ENCODE results near the gene UBL3.

Gene UBL3

DNA sequence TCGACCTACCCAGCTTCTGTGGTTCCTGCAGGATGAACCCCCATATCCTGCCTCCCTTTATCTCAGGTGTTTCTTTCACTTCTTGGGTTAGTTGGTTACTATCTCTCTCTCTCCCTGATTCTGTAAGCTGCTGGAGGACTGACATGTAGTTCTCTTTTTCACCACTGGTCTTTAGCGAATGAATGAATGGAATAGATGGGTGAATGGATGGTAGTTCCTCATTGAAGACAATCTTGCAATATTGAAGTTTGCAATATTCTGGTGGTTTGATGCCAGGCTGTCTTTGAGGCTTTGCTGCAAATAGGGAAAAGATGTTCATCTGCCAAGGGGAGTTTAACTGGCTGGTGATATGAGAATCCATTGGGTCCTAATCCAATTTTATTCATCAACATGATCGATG lies 120.2 kb downstream of the UBL3 start:
- Histone ChIP-seq H3K4me1 (ENCODE audit: control insufficient read depth, low read depth, low read length) (no peaks in the 10 kb centered on the region), H4K5ac (ENCODE audit: low read length) (no peak overlapping the region), H2BK5ac (ENCODE audit: low read length) (no peak overlapping the region), H3K56ac (ENCODE audit: low read length) (no peak overlapping the region), H3K27me3 (ENCODE audit: insufficient read depth, low read length, poor library complexity) (no peaks in the 10 kb centered on the region), H3K79me1 (ENCODE audit: low read length) (no peaks in the 10 kb centered on the region), H3K36me3 (ENCODE audit: control insufficient read depth, insufficient read depth, low read length) (no peaks in the 10 kb centered on the region), H3K4ac (ENCODE audit: low read depth, low read length) (no peak overlapping the region), H3K27ac (ENCODE audit: low read depth, low read length) (no peak overlapping the region), H3K4me2 (ENCODE audit: low read length) (no peak overlapping the region), H3K4me3 (ENCODE audit: low read length) (no peak overlapping the region), H2BK15ac (replicated peaks; ENCODE audit: low read depth) (no peak overlapping the region), H3K18ac (ENCODE audit: low read length) (no peak overlapping the region), H3K9ac (ENCODE audit: low read length) (no peak overlapping the region), H2AK5ac (ENCODE audit: low read length) (no peak overlapping the region), H2BK120ac (ENCODE audit: low read depth, low read length) (no peak overlapping the region), H3K79me2 (ENCODE audit: control insufficient read depth, insufficient read depth, low read length) (no peaks in the 10 kb centered on the region), H4K8ac (ENCODE audit: low read depth, low read length) (no peak overlapping the region), H3K23ac (ENCODE audit: low read length) (no peak overlapping the region)
- DNase-seq, result no peak
- no CpG with 5 or more reads among the region's 3 CpGs for WGBS (ENCODE audit: extremely low coverage, insufficient coverage, low lambda C conversion rate)

DNA sequence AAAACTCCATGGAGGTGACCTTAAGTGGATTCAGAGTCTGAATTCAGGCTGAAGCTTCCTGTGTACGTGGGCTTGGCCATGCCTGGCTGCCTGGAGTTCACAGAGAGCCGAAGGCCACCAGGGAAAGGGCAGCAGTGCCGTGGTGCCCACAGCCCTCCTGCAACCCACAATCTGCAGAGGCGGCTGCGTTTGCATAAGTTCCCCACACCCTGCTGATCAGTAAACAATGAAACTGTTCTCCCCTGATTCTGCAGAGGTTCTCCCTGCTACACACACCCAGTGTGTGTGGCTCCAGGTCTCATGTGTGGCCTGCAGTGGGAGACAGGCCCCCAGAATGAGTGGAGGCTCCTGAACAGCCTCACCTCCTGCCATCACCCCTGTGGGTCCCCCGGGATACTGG lies 128.0 kb downstream of the UBL3 start:
- Histone ChIP-seq H3K79me2 (ENCODE audit: control insufficient read depth, insufficient read depth, low read length) (no peaks in the 10 kb centered on the region), H2AK5ac (ENCODE audit: low read length) (no peak overlapping the region), H3K4me3 (ENCODE audit: low read length) (no peak overlapping the region), H4K8ac (ENCODE audit: low read depth, low read length) (no peak overlapping the region), H2BK120ac (ENCODE audit: low read depth, low read length) (no peak overlapping the region), H3K23ac (ENCODE audit: low read length) (no peak overlapping the region), H2BK5ac (ENCODE audit: low read length) (no peak overlapping the region), H3K18ac (ENCODE audit: low read length) (no peak overlapping the region), H4K5ac (ENCODE audit: low read length) (no peak overlapping the region), H3K9ac (ENCODE audit: low read length) (no peak overlapping the region), H3K4me2 (ENCODE audit: low read length) (no peak overlapping the region), H2BK15ac (replicated peaks; ENCODE audit: low read depth) (no peak overlapping the region), H3K79me1 (ENCODE audit: low read length) (no peaks in the 10 kb centered on the region), H3K56ac (ENCODE audit: low read length) (no peak overlapping the region), H3K4me1 (ENCODE audit: control insufficient read depth, low read depth, low read length) (no peaks in the 10 kb centered on the region), H3K27me3 (ENCODE audit: insufficient read depth, low read length, poor library complexity) (no peaks in the 10 kb centered on the region), H3K4ac (ENCODE audit: low read depth, low read length) (no peak overlapping the region), H3K27ac (ENCODE audit: low read depth, low read length) (no peak overlapping the region), H3K36me3 (ENCODE audit: control insufficient read depth, insufficient read depth, low read length) (no peaks in the 10 kb centered on the region)
- DNase-seq, result no peak
- WGBS (ENCODE audit: extremely low coverage, insufficient coverage, low lambda C conversion rate), result no CpG with 5 or more reads among the region's 6 CpGs

DNA sequence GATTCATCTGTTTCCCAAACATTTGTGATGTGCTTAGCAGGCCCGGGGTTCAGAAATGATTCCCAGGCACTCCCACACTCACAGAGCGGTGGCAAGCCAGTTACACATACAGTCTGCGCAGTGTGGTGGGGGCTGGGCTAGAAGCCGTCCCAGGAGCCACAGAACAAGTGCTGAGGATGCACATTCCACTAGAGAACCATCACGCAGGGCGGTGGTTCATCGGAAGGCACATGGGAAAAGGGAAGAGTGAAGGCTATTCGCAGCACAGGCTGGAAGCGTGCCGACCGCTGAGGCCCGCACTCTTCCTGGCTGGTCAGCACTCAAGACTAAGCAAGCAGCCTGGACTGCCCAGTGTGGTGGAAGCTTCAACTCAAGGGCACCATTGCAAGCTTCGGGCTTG lies 128.7 kb downstream of the UBL3 start:
- no peak overlapping the region for H2BK5ac ChIP-seq (ENCODE audit: low read length)
- no peak overlapping the region for H2BK120ac ChIP-seq (ENCODE audit: low read depth, low read length)
- WGBS (ENCODE audit: extremely low coverage, insufficient coverage, low lambda C conversion rate), result no CpG with 5 or more reads among the region's 13 CpGs

DNA sequence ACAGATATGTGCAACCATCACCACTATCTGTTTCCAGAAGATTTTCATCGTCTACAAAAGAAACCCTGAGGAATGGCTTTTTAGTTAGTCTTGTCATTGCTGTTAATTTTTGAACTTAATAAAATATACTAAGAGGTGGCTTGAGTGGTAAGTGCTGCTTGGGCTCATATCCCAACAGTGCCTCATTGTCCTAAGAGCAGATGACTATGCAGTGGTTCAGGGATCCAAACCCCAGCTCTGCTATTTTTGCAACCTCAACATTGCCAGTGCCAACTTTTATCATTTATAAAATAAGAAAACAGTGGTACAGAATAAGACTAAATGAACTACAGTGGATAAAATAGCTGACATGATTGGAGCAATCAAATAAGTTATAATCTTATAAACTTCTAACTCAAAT lies 131.7 kb downstream of the UBL3 start:
- Histone ChIP-seq H3K27ac (ENCODE audit: low read depth, low read length) (no peak overlapping the region), H3K23ac (ENCODE audit: low read length) (no peak overlapping the region), H3K4me2 (ENCODE audit: low read length) (no peak overlapping the region), H3K18ac (ENCODE audit: low read length) (no peak overlapping the region), H2BK15ac (replicated peaks; ENCODE audit: low read depth) (no peak overlapping the region), H3K36me3 (ENCODE audit: control insufficient read depth, insufficient read depth, low read length) (no peaks in the 10 kb centered on the region), H2BK5ac (ENCODE audit: low read length) (no peak overlapping the region), H3K79me1 (ENCODE audit: low read length) (no peaks in the 10 kb centered on the region), H2BK120ac (ENCODE audit: low read depth, low read length) (no peak overlapping the region), H3K9ac (ENCODE audit: low read length) (no peak overlapping the region), H3K4me3 (ENCODE audit: low read length) (no peak overlapping the region), H4K8ac (ENCODE audit: low read depth, low read length) (no peak overlapping the region), H3K4ac (ENCODE audit: low read depth, low read length) (no peak overlapping the region), H3K79me2 (ENCODE audit: control insufficient read depth, insufficient read depth, low read length) (no peaks in the 10 kb centered on the region), H4K5ac (ENCODE audit: low read length) (no peak overlapping the region), H3K56ac (ENCODE audit: low read length) (no peak overlapping the region), H2AK5ac (ENCODE audit: low read length) (no peak overlapping the region), H3K27me3 (ENCODE audit: insufficient read depth, low read length, poor library complexity) (no peaks in the 10 kb centered on the region), H3K4me1 (ENCODE audit: control insufficient read depth, low read depth, low read length) (no peaks in the 10 kb centered on the region)
- no peak for DNase-seq
- no CpG with 5 or more reads among the region's 1 CpG for WGBS (ENCODE audit: extremely low coverage, insufficient coverage, low lambda C conversion rate)

More for the DNA sequence above, 128.7 kb downstream of the UBL3 start:
- H2AK5ac ChIP-seq (ENCODE audit: low read length), result no peak overlapping the region
- H3K23ac ChIP-seq (ENCODE audit: low read length), result no peak overlapping the region
- no peak overlapping the region for H4K8ac ChIP-seq (ENCODE audit: low read depth, low read length)
- no peak overlapping the region for H3K9ac ChIP-seq (ENCODE audit: low read length)
- no peaks in the 10 kb centered on the region for H3K27me3 ChIP-seq (ENCODE audit: insufficient read depth, low read length, poor library complexity)
- no peak overlapping the region for H3K4ac ChIP-seq (ENCODE audit: low read depth, low read length)
- H3K27ac ChIP-seq (ENCODE audit: low read depth, low read length), result no peak overlapping the region
- no peak overlapping the region for H4K5ac ChIP-seq (ENCODE audit: low read length)
- H3K18ac ChIP-seq (ENCODE audit: low read length), result no peak overlapping the region
- H3K79me2 ChIP-seq (ENCODE audit: control insufficient read depth, insufficient read depth, low read length), result no peaks in the 10 kb centered on the region
- H3K79me1 ChIP-seq (ENCODE audit: low read length), result no peaks in the 10 kb centered on the region
- H3K4me1 ChIP-seq (ENCODE audit: control insufficient read depth, low read depth, low read length), result no peaks in the 10 kb centered on the region
- no peak overlapping the region for H2BK15ac ChIP-seq (replicated peaks; ENCODE audit: low read depth)
- DNase-seq, result no peak
- no peak overlapping the region for H3K4me3 ChIP-seq (ENCODE audit: low read length)
- H3K56ac ChIP-seq (ENCODE audit: low read length), result no peak overlapping the region
- no peaks in the 10 kb centered on the region for H3K36me3 ChIP-seq (ENCODE audit: control insufficient read depth, insufficient read depth, low read length)
- no peak overlapping the region for H3K4me2 ChIP-seq (ENCODE audit: low read length)

DNA sequence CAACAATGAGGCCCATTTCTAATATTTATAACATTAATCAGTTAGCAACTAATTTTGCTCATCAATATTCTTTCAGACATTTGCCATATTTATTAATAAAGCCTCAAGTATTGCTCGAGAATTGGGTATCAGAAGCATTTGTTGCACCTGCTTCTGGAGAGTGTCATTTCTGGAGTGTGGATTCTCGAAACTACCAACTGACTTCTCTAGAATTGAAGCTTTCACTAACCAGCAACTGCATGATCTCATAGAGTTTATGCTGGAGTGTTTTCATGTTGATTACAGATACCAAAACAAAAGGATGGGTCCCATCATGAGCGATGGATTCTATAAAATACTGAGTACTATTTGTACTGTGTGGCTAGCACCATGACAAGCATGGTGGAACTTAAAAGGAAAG lies 133.9 kb downstream of the UBL3 start:
- Histone ChIP-seq H3K9ac (ENCODE audit: low read length) (no peak overlapping the region), H3K56ac (ENCODE audit: low read length) (no peak overlapping the region), H3K27me3 (ENCODE audit: insufficient read depth, low read length, poor library complexity) (no peaks in the 10 kb centered on the region), H3K36me3 (ENCODE audit: control insufficient read depth, insufficient read depth, low read length) (no peaks in the 10 kb centered on the region), H2BK120ac (ENCODE audit: low read depth, low read length) (no peak overlapping the region), H3K79me1 (ENCODE audit: low read length) (no peaks in the 10 kb centered on the region), H2BK5ac (ENCODE audit: low read length) (no peak overlapping the region), H3K4me2 (ENCODE audit: low read length) (no peak overlapping the region), H2AK5ac (ENCODE audit: low read length) (no peak overlapping the region), H3K4ac (ENCODE audit: low read depth, low read length) (no peak overlapping the region), H3K27ac (ENCODE audit: low read depth, low read length) (no peak overlapping the region), H4K8ac (ENCODE audit: low read depth, low read length) (no peak overlapping the region), H3K4me1 (ENCODE audit: control insufficient read depth, low read depth, low read length) (no peaks in the 10 kb centered on the region), H4K5ac (ENCODE audit: low read length) (no peak overlapping the region), H3K4me3 (ENCODE audit: low read length) (no peak overlapping the region), H2BK15ac (replicated peaks; ENCODE audit: low read depth) (no peak overlapping the region), H3K23ac (ENCODE audit: low read length) (no peak overlapping the region), H3K79me2 (ENCODE audit: control insufficient read depth, insufficient read depth, low read length) (no peaks in the 10 kb centered on the region), H3K18ac (ENCODE audit: low read length) (no peak overlapping the region)
- no peak for DNase-seq
- WGBS (ENCODE audit: extremely low coverage, insufficient coverage, low lambda C conversion rate), result no CpG with 5 or more reads among the region's 3 CpGs

Data from mesendoderm (in vitro differentiated cells).